Psoas muscle (tissue), 8 donors: Measurements from ENCODE around the gene CFAP46. TPM values are rescaled to one million over a fixed set of nuclear protein-coding genes. Genes with fewer than 3 reads are reported as not detected.

ENCODE experiments used
- ATAC-seq, 4 donors: fragments of 200-7000 bp; cut with Tn5 transposase; one replicate each; pipeline ENCODE4 v1.9.1; 2020; ENCODE audit warnings: moderate library complexity in 3 of 4, mild to moderate bottlenecking in 2 of 4
- DNase-seq, 2 donors: peaks; one replicate each; pipeline ENCODE4 v3.0.0-alpha.2; 2020
- H3K27ac ChIP-seq: fragments of 200-600 bp; one replicate; pipeline ENCODE4 v1.8.0; 2022
- H3K27me3 ChIP-seq, 3 donors: fragments of 200-600 bp in 1 of 3; one replicate each; pipeline versions ENCODE4 v1.6.1 to v1.8.0; 2013 to 2022; ENCODE audit warnings: low read length in 2 of 3, mild to moderate bottlenecking in 2 of 3, moderate library complexity in 1 of 3; ENCODE audit not compliant: insufficient read depth in 3 of 3
- H3K36me3 ChIP-seq, 2 donors: fragments of 200-600 bp in 1 of 2; one replicate each; pipeline versions ENCODE4 v1.6.1 to v1.8.0; 2013 to 2022; ENCODE audit warnings: low read depth in 1 of 2, mild to moderate bottlenecking in 1 of 2, moderate library complexity in 1 of 2; ENCODE audit not compliant: insufficient read depth in 1 of 2
- H3K4me1 ChIP-seq: fragments of 200-600 bp; one replicate; pipeline ENCODE4 v1.8.0; 2022
- H3K4me3 ChIP-seq: fragments of 200-600 bp; one replicate; pipeline ENCODE4 v1.8.0; 2022; ENCODE audit warnings: mild to moderate bottlenecking
- H3K9me3 ChIP-seq: fragments of 200-600 bp; one replicate; pipeline ENCODE4 v1.8.0; 2022
- CTCF ChIP-seq: fragments of 200-600 bp; IDR thresholded peaks from one replicate; pipeline ENCODE4 v1.8.0; 2022; ENCODE audit warnings: antibody characterized with exemption
- WGBS, 3 donors: extraction: QIAGEN DNeasy Blood & Tissue Kit; methylation state at CpG; one replicate each; pipeline versions ENCODE4 v1.1.6 to v1.1.7; 2013; 5-methylcytosine and 5-hydroxymethylcytosine counted together
- intact Hi-C, 2 donors: fragments of 100-400 bp; cut with DNase I; formaldehyde crosslinking; loops; one replicate each; pipeline versions ENCODE4 v1.11.0 to v1.14.2; 2022
- polyA plus RNA-seq, 3 donors: library from polyadenylated mRNA; stranded (reverse); fragments of 200-250 nt; gene quantifications; one replicate each; pipeline ENCODE4 v1.2.3, GENCODE V29; 2013
- total RNA-seq, 4 donors: library from RNA; stranded (reverse); fragmentation: NEBNext Ultra II Directional in 2 of 4; extraction: Animal tissue kit (Norgen Biotek cat#: 25700) in 2 of 4; gene quantifications; one replicate each; pipeline versions ENCODE4 v1.2.1 to v1.2.4, GENCODE V29; 2021 to 2023
- donor health status: healthy with polysubstance abuse.
- donor health status: DM: no; HTN: no; CAD: no; lungs with moderate emphysema.
- donor health status: Bipolar disorder and iron deficiency.
- donor health status: healthy.
- donor health status: DM: yes; HTN: yes; CAD: no.
- donor health status: DM: no; HTN: no; CAD: no.
- donor health status: DM: no; HTN: no; CAD: no.
- donor health status: DM: yes; HTN: yes; CAD: no.

The CFAP46 gene
- total and polyA plus RNA-seq, 7 donors: 3.9 to 25.4 (median 13.8) TPM

DNA sequence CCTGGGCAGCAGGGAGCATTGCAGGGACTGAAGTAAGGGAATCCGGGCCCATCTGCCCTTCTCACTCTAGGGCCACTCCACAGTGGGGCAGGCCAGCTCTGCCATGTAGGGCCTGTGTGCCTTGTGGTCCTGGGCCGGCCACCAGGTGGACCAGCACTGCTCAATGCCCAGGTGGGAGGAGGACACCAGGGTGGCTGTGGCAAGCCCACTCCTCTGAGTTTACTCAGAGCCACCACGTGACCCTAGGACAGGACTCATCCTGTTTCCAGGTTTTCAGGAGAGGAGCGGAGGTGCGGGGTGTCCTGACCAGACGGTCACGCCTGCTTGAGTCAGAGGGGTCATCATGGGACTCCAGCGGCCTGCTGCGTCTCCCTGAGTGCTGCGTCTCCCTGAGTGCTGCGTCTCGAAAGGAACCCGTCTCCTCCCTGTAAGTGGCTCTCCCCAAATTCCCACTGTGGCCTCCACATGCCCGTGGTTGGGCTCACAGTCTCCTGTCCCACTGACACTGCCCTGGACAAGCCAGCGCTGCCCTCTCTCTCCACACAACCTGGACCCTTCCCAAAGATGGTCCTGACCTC, 2.9 kb downstream of the CFAP46 start:
- Histone ChIP-seq H3K9me3 (no peaks in the 10 kb centered on the region), H3K27me3 (peaks cover 0 to 42% (median 14%) of the 10 kb centered on the region in 3 donors), H3K4me3 (no peak overlapping the region), H3K27ac (no peak overlapping the region), H3K36me3 (no peaks in the 10 kb centered on the region), H3K4me1 (peaks cover 8% of the 10 kb centered on the region)
- no peak for TF ChIP-seq CTCF
- DNase-seq (no peak), ATAC-seq (no peak)
- intact Hi-C loops: no loop called here
- 90 to 94% (median 92%) methylated on average over 15 of the region's 15 CpGs for WGBS, 3 donors

DNA sequence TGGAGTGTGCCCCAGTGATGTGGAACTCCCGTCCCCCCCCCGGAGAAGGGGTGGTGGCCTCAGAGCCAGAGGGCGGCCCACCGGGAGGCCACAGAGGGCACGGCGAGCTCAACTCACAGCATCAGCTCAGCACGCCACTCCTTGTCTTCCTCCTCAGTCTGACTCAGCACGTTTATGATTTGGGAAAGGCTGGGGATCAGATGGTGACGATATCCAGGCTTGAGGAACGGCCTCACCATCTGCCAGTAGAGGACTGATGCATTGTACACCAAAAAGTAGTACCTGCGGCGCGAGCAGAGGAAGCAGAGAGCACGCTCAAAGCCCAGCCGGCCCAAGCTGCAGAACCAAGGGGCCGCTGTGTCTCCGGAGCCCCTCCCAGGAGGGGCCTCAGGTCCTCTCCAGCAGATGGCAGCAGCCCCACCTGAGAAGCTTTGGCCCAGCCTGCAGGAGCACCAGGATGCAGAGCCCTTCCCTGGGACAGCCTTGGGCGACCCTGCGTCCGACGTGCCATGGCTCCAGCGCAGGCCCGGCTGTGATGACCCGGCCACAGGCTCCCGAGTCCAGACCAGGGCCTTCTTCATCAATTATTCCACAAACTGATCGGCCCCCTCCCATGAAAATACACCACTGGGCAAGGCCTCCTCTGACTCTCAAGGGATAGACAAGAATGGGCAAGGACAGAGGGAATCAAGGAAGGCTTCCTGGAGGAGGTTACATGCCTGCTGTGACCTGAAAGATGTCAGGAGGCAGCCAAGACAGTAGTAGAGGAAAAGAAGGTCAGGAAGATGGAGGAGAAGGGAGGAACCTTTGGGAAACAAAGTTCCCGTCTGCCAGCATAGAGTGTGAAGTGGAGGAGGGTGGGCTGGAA, 3.7 kb downstream of the CFAP46 start:
- intact Hi-C loops: no loop called here
- WGBS, 3 donors: 62 to 67% (median 66%) methylated on average over 26 to 27 of the region's 27 CpGs
- peaks cover 0 to 34% (median 9%) of the 10 kb centered on the region in 3 donors for H3K27me3 ChIP-seq
- H3K36me3 ChIP-seq: no peaks in the 10 kb centered on the region
- no peak overlapping the region for H3K27ac ChIP-seq
- H3K9me3 ChIP-seq: no peaks in the 10 kb centered on the region
- DNase-seq: no peak
- TF ChIP-seq CTCF: peak; percentile 20
- H3K4me3 ChIP-seq: no peak overlapping the region
- peaks cover 8% of the 10 kb centered on the region for H3K4me1 ChIP-seq
- peak in 3 of 4 donors; percentile 38 to 56 (median 44) for ATAC-seq

GRCh38 chr10:132937861-132938260, 4.5 kb downstream of the CFAP46 start:
- H3K4me1 ChIP-seq: peaks cover 8% of the 10 kb centered on the region
- H3K27ac ChIP-seq: no peak overlapping the region
- H3K4me3 ChIP-seq: no peak overlapping the region
- 80 to 86% (median 80%) methylated on average over 19 of the region's 19 CpGs for WGBS, 3 donors
- H3K9me3 ChIP-seq: no peaks in the 10 kb centered on the region
- peaks cover 0 to 26% (median 12%) of the 10 kb centered on the region in 3 donors for H3K27me3 ChIP-seq
- no peak for ATAC-seq
- intact Hi-C loops: no loop called here
- DNase-seq: no peak
- H3K36me3 ChIP-seq: no peaks in the 10 kb centered on the region
- no peak for TF ChIP-seq CTCF

- peaks cover 0 to 7% (median 5%) of the 10 kb centered on the region in 3 donors for H3K27me3 ChIP-seq
Observed at GRCh38 chr10:132934953-132935352, 7.4 kb downstream of the CFAP46 start.

More at GRCh38 chr10:132934953-132935352, 7.4 kb downstream of the CFAP46 start:
- no peaks in the 10 kb centered on the region for H3K36me3 ChIP-seq
- H3K4me3 ChIP-seq: no peak overlapping the region
- H3K4me1 ChIP-seq: no peaks in the 10 kb centered on the region
- DNase-seq (no peak), ATAC-seq (no peak)
- intact Hi-C loops: no loop called here
- no peaks in the 10 kb centered on the region for H3K9me3 ChIP-seq
- no peak for TF ChIP-seq CTCF
- WGBS, 3 donors: 78 to 85% (median 82%) methylated on average over 6 of the region's 6 CpGs
- H3K27ac ChIP-seq: no peak overlapping the region
